Fibroblast of skin of right quadriceps (primary cell): ENCODE results near the gene TSPAN17.

Experiments
- DNase-seq: peaks from one replicate; pipeline ENCODE4 v3.0.0-alpha.2; 2013

Gene TSPAN17

GRCh38 chr5:176647030-176647842, at the start of gene TSPAN17:
TSS of gene TSPAN17 (plus strand) at chr5:176647484. CDS start at chr5:176647616, 132 bp downstream.
- DNase-seq: peak; percentile 98

DNA sequence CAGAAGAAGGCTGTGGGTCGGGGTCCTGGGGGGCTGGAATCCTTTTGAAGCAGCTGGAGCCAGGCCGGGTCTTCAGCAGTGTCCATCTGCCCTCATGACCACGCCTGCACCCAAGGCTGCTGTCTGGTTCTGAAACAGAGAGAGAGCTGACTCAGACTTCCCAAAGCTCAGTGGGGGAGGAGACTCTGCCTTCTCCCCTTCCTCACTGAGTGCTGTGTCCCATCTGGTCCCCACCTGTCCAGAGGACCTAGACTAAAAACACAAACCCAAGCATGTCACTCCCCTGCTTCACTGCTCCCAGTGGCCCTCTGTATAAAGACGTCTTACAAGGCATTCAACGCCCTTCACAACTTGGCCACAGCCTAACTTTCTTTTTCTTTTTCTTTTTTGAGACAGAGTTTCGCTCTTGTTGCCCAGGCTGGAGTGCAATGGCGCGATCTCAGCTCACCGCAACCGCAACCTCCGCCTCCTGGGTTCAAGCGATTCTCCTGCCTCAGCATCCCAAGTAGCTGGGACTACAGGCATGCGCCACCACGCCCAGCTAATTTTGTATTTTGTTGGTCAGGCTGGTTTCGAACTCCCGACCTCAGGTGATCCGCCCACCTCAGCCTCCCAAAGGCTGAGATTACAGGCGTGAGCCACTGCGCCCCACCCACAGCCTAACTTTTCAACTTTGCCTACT, 47.4 kb upstream of the TSPAN17 start:
- peak; percentile 18 for DNase-seq

DNA sequence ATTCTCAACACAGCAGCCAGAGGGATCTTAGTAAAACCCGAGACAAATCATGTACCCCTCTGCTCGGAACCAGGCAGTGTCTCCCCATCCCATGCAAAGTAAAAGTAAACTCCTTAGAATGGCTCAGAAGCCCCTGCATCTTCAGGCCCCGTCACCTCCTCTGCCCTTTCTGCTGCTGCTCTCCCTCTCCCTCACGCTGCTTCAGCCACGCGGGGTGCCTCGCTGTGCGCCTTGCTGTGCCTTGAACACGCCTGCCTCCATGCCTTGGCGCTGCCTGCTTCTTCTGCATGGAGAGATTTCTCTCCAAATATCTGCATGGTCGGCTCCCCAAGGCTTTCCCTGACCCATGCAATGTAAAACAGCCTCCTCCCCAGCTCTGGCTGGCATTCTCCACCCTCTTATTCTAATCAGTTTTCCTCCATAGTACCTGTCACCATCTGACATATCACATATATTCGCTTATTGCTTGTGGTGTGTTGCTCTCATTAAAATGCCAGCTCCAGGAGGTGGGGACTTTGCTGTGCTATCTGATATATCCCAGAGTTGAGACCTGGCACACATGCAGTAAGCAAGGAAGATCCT, 45.3 kb upstream of the TSPAN17 start:
- DNase-seq: no peak

DNA sequence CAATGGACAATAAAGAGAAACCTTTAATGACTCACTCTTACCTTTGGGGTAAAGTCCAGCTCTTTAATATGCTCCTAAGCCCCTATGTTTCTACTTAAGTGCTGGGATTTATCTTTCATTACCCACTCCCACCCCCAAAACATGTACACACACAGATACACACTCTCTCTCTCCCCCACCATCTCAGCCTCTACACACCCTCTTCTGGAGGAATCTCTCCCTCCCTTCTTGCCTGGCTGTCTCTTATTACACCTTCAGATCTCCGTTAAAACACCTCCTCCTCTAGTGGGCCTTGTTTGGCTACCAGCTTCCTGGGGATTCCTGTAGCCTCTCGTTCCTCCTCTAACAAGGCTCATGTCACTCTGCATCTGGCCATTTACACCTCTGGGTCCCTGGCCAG, 44.2 kb upstream of the TSPAN17 start:
- no peak for DNase-seq

DNA sequence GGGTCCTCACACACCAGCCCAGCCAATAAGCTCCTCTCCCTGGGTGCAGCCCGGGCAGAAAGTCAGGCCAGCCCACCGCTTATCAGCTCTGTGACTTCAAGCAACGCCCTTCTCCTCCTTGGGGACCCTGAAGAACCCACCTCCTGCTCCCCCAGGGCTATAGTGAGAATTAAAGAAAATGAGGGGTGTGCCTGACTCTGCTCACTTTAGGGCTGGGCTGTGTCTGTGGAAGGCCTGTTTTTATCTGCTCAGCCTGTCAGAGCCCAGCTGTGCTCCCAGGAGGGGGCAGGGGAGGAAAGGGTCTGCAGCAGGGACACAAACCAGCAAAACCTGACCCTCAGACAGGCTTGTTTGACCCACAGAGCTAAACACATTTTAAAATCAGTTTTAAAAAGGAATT, 41.3 kb upstream of the TSPAN17 start:
- DNase-seq: no peak

DNA sequence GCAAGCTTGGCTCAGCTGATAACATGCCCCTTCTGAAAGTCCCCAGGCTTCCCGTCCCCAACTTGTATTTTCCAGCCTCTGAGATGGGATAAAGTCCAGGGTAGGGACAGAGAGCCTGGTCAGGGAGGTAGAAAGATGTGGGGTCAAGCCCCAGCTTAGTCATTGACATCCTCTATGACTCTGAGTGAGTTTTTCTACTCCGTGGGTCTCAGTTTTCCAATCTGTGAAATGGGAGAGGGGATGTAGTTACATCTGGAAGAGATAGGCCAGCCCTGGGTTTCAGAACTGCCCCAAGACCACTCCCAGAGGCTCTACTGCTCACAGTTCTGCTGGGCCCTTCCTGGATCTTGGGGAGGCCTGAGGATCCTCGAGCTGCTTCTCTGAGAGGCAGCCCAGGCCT, 40.4 kb upstream of the TSPAN17 start:
- DNase-seq: no peak

DNA sequence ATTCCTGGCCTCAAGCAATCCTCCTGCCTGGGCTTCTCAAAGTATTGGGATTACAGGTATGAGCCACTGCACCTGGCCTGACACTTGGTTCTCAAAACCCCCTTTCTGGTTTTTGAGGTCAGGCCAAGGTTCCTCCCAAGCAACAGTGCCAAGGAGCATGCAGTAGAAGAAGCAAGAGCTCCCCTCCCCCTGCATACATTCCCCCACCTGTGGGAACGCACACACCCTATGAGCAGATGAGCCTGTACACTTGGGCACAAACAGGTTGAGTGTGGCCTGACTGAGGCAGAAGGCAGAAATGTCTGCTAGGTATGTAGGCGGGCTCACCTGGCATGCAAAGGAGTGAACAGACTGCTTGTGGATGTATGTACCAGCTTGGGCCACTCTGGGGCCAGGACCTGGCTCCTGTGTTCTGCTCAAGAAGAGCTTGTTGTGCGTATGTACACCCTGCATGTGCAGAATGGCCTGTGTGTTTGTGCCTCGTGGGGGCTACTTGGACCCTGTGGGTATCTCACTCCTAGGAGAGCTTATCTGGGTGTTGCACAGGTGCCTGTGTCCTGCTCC, 39.1 kb upstream of the TSPAN17 start:
- DNase-seq: no peak

DNA sequence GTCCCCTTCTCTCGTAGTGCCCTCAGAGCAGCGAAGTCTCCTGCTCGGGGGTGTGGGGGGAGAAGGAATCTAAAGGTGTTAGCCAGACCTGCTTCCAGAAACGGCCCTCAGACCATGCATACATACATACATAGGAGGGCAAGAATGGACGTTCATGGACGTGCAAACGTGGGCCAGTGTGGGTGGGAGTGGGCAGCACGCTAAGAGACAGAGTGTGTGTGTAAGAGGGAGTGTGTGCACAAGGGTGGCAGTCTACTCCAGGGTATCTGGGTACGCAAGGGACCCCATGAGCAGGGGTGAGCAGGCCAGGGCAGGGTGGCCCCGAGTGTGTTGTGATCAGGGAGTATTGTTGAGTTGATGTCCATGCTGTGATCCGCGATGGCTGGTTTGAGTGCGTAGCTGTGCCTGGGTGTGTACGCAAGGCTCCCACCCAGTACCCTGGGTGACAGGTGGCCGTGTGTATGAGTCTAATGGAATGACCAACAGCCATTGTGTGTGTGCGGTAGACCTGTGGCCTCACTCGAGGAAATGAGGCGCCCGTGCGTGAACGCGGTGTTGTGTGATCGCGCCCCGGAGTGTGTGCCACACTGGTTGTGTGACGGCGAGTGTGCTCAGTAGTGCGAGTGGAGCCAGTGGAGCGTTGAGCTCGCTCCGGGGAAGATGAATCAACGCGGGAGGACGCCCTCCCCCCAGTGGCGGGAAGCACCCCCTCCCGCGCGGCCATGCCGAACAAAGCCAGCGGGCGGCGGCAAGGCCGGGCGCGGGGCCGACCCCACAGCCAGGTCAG, 38.2 kb upstream of the TSPAN17 start:
- no peak for DNase-seq

GRCh38 chr5:176609724-176610434, 37.4 kb upstream of the TSPAN17 start, which contains the start of gene GPRIN1:
TSS of gene GPRIN1 (minus strand) at chr5:176610156. CDS start at chr5:176599834, 10,322 bp downstream.
- peak; percentile 51 for DNase-seq

- no peak for DNase-seq
Measured at GRCh38 chr5:176610435-176610773, 36.9 kb upstream of the TSPAN17 start.

- peak; percentile 78 for DNase-seq
Measured at GRCh38 chr5:176611435-176611834, 35.8 kb upstream of the TSPAN17 start.

GRCh38 chr5:176612008-176612407, 35.3 kb upstream of the TSPAN17 start:
- no peak for DNase-seq

GRCh38 chr5:176612855-176613254, 34.4 kb upstream of the TSPAN17 start:
- DNase-seq: no peak

DNA sequence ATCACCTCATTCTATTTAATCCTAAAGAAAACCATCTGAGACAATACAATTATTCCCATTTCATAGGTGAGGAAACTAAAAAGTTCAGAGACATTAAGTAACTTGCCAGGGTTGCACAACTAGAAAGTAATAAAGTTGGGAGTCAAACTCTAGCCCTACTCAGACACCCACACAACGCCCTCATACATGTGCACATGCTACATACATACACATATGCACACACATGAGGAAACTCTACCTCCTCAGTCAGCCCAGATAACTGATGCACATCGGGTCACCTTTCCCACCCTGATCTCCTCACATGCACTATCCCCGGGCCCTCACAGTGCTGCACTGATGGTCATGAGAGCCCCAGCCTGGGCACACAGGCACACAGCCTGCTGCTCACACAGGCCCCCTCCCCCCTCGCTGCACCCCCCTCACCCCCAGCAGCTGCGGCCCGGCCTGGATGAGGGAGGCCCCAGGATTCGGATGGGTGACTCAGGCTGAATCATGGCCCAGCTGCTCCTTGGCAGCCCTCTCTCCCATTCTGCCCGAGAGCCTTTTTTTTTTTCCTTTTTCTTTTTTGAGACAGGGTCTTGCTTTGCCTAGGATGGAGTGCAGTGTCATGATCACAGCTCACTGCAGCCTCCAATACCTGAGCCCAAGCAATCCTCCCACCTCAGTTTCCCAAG, 32.3 kb upstream of the TSPAN17 start:
- DNase-seq: peak; percentile 72

DNA sequence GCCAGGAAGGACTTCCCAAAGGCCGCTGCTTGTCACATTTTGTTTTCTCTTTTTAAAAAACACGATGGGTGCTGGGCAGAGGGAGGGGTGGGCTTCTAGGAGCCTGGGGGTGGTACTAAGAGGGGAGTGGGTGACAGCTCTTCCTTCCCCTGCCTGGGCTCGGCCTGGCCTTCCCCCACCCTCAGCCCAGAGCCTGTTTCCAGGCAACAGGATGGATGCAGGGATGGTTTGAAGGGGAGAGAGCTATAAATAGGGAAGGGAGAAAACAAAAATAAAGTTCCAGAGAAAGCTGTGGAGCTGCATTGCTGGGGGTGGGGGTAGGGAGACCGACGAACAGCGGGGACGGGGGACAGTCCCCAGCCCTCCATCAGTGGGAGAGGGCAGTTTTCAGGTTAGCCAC, 30.8 kb upstream of the TSPAN17 start:
- DNase-seq: no peak

DNA sequence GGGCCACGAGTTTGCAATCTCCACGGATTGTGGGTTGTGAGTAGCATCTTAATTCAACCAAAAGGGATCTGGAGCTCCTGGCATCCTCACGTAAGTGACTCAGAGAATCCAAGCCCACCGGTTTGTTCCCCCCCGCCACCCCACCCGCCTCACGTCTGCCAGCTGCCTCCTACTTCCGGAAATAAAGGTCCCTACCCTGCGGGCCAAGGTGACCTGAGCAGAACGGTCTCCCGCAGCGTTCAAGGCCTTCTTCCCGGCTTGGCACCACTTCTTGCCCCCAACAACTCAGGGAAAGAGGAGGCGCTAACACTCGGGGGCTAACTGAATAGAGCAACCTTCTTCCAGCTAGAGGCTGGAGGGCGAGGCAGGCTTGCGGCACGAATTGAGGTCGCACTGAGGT, 28.5 kb upstream of the TSPAN17 start:
- no peak for DNase-seq

- peak; percentile 88 for DNase-seq
Measured at GRCh38 chr5:176619203-176619568, 28.1 kb upstream of the TSPAN17 start.

- no peak for DNase-seq
Measured at GRCh38 chr5:176619569-176620332, 27.5 kb upstream of the TSPAN17 start.

DNA sequence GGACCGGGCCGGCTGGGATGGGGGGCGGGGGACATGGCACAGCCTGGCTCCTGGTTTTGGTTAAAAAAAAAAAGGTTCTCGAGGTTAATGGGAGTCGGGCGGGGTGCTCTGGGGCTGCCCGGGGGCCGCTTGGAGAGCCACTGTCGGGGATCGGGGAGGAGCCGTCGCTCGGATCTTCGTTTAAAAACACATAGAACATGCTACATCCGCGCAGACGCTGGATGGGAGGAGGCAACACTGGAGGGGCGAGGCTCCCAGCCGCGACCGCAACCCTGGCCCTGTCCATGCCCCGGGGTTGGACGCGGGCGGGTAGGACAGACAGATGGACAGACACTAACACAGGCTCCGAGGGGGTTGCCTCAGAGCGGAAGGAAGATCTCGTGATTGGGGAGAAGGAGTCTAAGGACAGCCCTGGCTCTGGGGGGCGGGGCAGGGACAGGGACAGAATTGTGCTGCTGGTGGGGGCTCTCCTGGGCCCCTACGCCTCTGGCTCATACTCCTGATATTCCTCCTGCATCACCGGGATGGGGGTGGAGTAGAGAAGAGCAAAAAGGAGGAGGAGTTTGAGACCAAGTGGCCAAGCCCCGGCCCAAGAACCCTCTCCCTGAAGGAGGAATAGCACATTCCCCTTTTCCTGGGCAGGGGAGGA, 26.8 kb upstream of the TSPAN17 start:
- no peak for DNase-seq

DNA sequence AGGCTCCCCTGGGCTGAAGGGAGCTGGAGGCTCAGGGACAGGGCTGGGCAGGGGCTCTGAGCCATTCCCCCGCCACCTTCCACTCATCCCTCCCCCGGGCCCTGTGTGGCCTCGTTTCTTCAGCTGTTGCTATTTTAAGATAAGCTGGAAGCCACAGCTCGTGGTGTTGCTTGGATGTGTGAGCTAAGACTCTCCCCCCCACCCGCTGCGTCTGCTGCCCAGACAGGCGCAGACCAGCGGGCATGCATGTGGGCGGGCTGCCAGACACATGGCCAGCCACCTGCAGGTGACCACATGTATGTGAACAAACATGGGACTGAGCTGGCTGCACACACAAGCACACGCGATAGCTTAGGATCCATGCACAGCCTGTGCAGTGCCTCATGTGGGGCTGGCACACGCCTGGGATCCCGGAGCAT, 25.6 kb upstream of the TSPAN17 start:
- no peak for DNase-seq
